ENCODE results near the gene PRKCB.
A peak's percentile ranks its signal among the peaks of the same experiment; 100 is the strongest.

The PRKCB gene

DNA sequence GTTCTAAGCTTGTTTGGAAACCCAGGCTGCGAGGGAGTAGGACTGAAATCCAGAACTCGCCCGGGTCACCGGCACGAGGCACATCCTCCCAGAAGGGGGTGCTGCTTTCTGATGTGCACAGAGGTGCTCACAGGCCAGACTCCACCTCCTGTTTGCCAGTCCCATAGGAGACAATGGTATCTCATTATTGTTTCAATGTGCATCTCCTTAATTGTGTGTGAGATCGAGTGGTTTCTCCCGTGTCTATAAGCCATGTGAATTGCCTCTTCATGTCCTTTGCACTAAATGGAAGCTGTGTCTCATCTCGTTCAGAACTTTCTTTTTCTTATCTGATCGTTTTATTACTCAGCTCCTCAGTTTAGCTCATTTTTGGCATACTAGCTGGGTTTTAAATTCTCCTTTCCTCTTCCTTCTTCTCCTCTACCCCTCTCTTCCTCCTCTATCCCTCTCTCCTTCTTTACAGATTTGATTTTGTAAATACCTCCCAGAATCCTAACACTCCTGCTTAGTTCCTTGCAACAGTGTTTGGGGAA lies 32.1 kb upstream of the PRKCB start:
- no peak for DNase-seq (ENCODE audit: low read depth)

DNA sequence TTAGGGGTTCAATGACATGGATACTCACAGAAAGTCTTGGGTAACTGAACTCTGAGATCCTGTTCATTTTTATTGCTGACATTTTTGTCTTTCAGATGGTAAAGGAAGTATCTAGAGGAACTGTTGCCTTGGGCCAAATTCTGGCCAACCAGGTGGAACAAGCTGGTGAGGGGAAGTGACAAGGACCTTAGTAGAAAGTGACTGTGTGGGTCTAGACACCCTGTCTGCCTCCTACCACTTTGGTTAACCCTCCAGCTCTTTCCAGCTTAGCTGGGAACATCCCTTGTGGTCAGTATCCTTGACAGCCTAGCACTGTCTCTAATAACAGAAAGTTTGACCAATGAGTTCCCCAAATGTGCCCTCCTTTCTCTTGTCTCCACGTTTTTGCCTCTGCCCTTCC lies 28.8 kb upstream of the PRKCB start:
- no peak for DNase-seq (ENCODE audit: low read depth)
- TF ChIP-seq CTCF (IDR thresholded peaks at IDR 0.05; ENCODE audit: control insufficient read depth, extremely low read depth, insufficient read depth): no peak
- H3K4me3 ChIP-seq (ENCODE audit: low read depth, low read length): no peak overlapping the region

More for the DNA sequence above, 32.1 kb upstream of the PRKCB start:
- TF ChIP-seq CTCF (IDR thresholded peaks at IDR 0.05; ENCODE audit: control insufficient read depth, extremely low read depth, insufficient read depth): peak; percentile 61
- H3K4me3 ChIP-seq (ENCODE audit: low read depth, low read length): no peak overlapping the region

DNA sequence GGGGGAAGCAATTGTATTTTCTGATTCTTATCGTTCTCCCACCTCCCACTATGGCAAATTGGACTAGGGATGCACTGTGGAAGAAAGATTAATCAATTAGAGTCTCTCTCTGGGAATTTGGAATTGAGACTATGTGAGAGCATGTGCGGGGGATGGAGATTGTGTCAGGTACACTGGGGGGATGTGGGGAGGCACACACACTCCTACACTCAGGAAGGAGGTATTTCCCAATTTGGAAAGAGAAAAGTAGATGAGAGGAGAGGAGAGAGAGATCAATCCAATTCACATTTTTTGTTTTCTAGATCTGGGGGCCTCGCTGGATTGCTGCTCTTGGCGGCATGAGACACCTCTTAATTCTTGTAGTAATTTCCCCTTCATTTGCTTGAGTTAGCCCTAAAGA lies 14.3 kb upstream of the PRKCB start:
- no peak overlapping the region for H3K4me3 ChIP-seq (ENCODE audit: low read depth, low read length)
- no peak for DNase-seq (ENCODE audit: low read depth)
- TF ChIP-seq CTCF (IDR thresholded peaks at IDR 0.05; ENCODE audit: control insufficient read depth, extremely low read depth, insufficient read depth): no peak

DNA sequence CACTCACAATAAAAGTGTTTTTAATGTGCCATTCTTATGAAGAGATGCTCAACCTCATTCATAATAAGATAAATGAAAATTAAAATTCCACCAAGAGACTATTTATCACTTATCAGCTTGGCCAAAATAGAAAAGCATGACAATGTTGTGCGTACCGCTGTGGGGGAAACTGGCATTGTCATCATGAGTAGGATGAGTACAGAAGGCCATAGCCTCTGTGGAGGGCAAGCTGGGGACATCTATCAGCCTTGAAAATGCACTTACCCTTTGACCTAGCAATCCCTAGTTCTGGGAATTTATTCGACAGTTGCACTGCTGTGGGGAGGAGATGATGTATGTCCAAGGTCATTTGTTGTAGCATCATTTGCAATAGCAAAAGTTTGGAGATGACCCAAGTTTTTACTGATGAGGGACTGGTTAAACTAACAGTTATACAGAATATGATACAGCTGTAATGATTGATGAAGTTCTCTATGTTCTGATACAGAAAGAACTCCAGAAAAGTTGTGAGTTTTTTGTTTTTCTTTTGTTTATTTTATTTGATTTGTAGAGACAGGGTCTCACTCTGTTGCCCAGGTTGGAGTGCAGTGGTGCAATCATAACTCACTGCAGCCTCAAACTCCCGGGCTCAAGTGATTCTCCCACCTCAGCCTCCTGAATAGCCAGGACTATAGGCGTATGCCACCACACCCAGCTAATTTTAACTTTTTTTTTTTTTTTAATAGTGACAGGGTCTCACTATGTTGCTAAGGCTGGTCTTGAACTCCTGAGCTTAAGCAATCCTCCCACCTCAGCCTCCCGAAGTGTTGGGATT lies 13.7 kb upstream of the PRKCB start:
- DNase-seq (ENCODE audit: low read depth): no peak
- TF ChIP-seq CTCF (IDR thresholded peaks at IDR 0.05; ENCODE audit: control insufficient read depth, extremely low read depth, insufficient read depth): no peak
- H3K4me3 ChIP-seq (ENCODE audit: low read depth, low read length): no peak overlapping the region

DNA sequence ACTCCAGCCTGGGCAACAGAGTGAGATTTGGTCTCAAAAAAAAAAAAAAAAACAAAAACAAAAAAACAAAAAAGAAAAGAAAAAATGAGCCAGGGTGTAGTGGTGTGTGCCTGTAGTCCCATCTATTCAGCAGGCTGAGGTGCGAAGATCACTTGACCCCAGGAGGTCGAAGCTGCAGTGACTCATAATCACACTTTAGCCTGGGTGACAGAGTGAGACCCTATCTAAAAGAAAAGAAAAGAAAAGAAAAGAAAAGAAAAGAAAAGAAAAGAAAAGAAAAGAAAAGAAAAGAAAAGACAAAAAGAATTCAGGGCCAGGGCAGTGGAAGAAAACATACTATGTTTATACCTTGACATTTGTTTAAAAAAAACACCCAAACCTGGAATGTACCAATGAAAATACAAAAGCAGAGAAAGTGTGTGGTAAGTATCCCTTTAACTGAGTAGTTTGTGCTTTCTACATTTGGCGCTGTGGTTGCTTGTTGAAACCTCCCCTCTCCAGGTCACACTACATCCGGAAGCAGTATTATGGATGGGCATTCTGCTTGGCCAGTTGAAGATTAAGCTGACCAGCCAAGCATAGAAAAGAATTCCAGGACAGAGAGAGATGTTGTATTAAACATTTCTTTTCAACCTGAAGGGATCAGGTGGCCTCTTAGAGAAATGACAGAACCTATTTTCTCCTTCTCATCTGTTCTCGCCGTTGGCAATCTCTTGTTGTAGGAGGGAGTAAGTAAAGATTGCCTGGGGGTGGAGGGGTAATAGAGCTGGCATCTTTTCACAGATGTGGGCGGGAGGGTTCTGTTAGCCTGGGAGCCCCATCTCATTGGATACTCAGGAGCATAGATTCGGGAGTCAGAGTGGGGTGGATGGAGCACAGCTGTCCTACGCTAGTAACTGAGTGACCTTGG lies 12.1 kb upstream of the PRKCB start:
- no peak for DNase-seq (ENCODE audit: low read depth)
- H3K4me3 ChIP-seq (ENCODE audit: low read depth, low read length): no peak overlapping the region
- TF ChIP-seq CTCF (IDR thresholded peaks at IDR 0.05; ENCODE audit: control insufficient read depth, extremely low read depth, insufficient read depth): no peak

GRCh38 chr16:23824909-23825308 lies 10.9 kb upstream of the PRKCB start:
- no peak for TF ChIP-seq CTCF (IDR thresholded peaks at IDR 0.05; ENCODE audit: control insufficient read depth, extremely low read depth, insufficient read depth)
- no peak for DNase-seq (ENCODE audit: low read depth)

More at GRCh38 chr16:23824909-23825308, 10.9 kb upstream of the PRKCB start:
- H3K4me3 ChIP-seq (ENCODE audit: low read depth, low read length): no peak overlapping the region

Measured in LNCaP clone FGC (cell line).